ENCODE data around the gene HACL1.

- TF ChIP-seq CTCF (IDR thresholded peaks at IDR 0.05): no peak
- no peak for TF ChIP-seq POLR2A (IDR thresholded peaks at IDR 0.05)
Measured at GRCh38 chr3:15578289-15578867, 23.0 kb downstream of the HACL1 start.

Data from right lobe of liver (tissue), 4 donors.